Tibial nerve (tissue), 4 donors: ENCODE results near the gene KMT2B. TPM values are rescaled to one million over a fixed set of nuclear protein-coding genes. Genes with fewer than 3 reads are reported as not detected.
A peak's percentile ranks its signal among the peaks of the same experiment; 100 is the strongest.
"Not testable (repeated sequence)": the region's sequence is repeated elsewhere in the genome, so short reads cannot be mapped to it uniquely, and the experiment has no call there.

Experiments used
- DNase-seq, 2 donors: peaks; one replicate each; pipeline ENCODE4 v3.0.0-alpha.2; 2019; ENCODE audit warnings: low spot score in 2 of 2
- H3K27ac ChIP-seq, 4 donors: fragments of 200-600 bp; sonication (generic) in 3 of 4; one replicate each; pipeline ENCODE4 v1.5.1; 2017 to 2019; ENCODE audit warnings: mild to moderate bottlenecking in 1 of 4
- H3K27me3 ChIP-seq, 2 donors: fragments of 200-600 bp; sonication (generic) in 1 of 2; one replicate each; pipeline versions ENCODE4 v1.5.1 to v1.6.0; 2017 to 2019
- H3K36me3 ChIP-seq, 3 donors: fragments of 200-600 bp; sonication (generic); one replicate each; pipeline ENCODE4 v1.5.1; 2018 to 2019
- H3K4me1 ChIP-seq, 4 donors: fragments of 200-600 bp; sonication (generic) in 3 of 4; one replicate each; pipeline ENCODE4 v1.5.1; 2017 to 2019
- H3K4me3 ChIP-seq, 4 donors: fragments of 200-600 bp; sonication (generic) in 3 of 4; one replicate each; pipeline ENCODE4 v1.5.1; 2017 to 2019; ENCODE audit warnings: mild to moderate bottlenecking in 1 of 4, moderate library complexity in 1 of 4
- H3K9me3 ChIP-seq, 4 donors: fragments of 200-600 bp; sonication (generic) in 3 of 4; one replicate each; pipeline ENCODE4 v1.5.1; 2017 to 2019
- CTCF ChIP-seq, 5 experiments: fragments of 200-600 bp in 3 of 5; fragments of 450-650 bp in 2 of 5; sonication (generic) in 3 of 5; IDR thresholded peaks; one replicate each; pipeline ENCODE4 v1.5.1; 2016 to 2019; ENCODE audit warnings: antibody characterized with exemption in 5 of 5, mild to moderate bottlenecking in 3 of 5, moderate library complexity in 2 of 5
- EP300 ChIP-seq, 2 donors: sonication (generic); formaldehyde crosslinking; IDR thresholded peaks; one replicate each; pipeline ENCODE4 v1.6.1; 2017; ENCODE audit warnings: antibody characterized with exemption in 2 of 2, mild to moderate bottlenecking in 1 of 2
- POLR2A ChIP-seq, 2 donors: fragments of 450-650 bp; IDR thresholded peaks; one replicate each; pipeline ENCODE4 v1.6.1; 2017; ENCODE audit warnings: antibody characterized with exemption in 2 of 2, mild to moderate bottlenecking in 2 of 2, moderate library complexity in 2 of 2
- WGBS, 2 donors: methylation state at CpG; one replicate each; pipeline ENCODE4 v1.1.5; 2018; 5-methylcytosine and 5-hydroxymethylcytosine counted together
- total RNA-seq, 4 donors: library from RNA; depleted of rRNA; stranded (reverse); fragments of >200 nt; gene quantifications; one replicate each; pipeline ENCODE4 v1.1.0, GENCODE V29; 2016

KMT2B gene
- total RNA-seq, 4 donors from 2014 or later = 12.9 to 38.7 (median 25.5) TPM

GRCh38 chr19:35768082-35768421, 50.2 kb downstream of the KMT2B start:
- 64 to 71% methylated on average over 14 to 15 of the region's 15 CpGs for WGBS, 2 donors
- DNase-seq = no peak
- Histone ChIP-seq H3K27ac (no peak overlapping the region), H3K27me3 (no peaks in the 10 kb centered on the region), H3K9me3 (no peaks in the 10 kb centered on the region), H3K4me1 (no peaks in the 10 kb centered on the region), H3K4me3 (no peak overlapping the region), H3K36me3 (peaks cover 0 to 68% (median 0%) of the 10 kb centered on the region in 3 donors)
- TF ChIP-seq POLR2A (IDR thresholded peaks at IDR 0.05) (no peak), EP300 (IDR thresholded peaks at IDR 0.05) (no peak), CTCF (IDR thresholded peaks at IDR 0.05) (no peak)

- Histone ChIP-seq H3K36me3 (peaks cover 0 to 25% (median 0%) of the 10 kb centered on the region in 3 donors), H3K4me1 (peaks cover 0 to 26% (median 19%) of the 10 kb centered on the region in 4 donors)
- not testable (repeated sequence) for H3K4me3 ChIP-seq, H3K27ac ChIP-seq, H3K27me3 ChIP-seq, DNase-seq, H3K9me3 ChIP-seq
- WGBS, 2 donors = 92 to 95% methylated on average over 5 of the region's 5 CpGs
These were observed 54.6 kb downstream of the KMT2B start for GRCh38 chr19:35772362-35772761.

- H3K9me3 ChIP-seq = no peaks in the 10 kb centered on the region
- WGBS, 2 donors = 57 to 71% methylated on average over 9 of the region's 9 CpGs
- DNase-seq = no peak
- H3K4me3 ChIP-seq = no peak overlapping the region
- H3K36me3 ChIP-seq = peaks cover 0 to 25% (median 0%) of the 10 kb centered on the region in 3 donors
- H3K27ac ChIP-seq = no peak overlapping the region
- no peaks in the 10 kb centered on the region for H3K27me3 ChIP-seq
- TF ChIP-seq CTCF (IDR thresholded peaks at IDR 0.05) (no peak), EP300 (IDR thresholded peaks at IDR 0.05) (no peak), POLR2A (IDR thresholded peaks at IDR 0.05) (no peak)
- peaks cover 0 to 30% (median 19%) of the 10 kb centered on the region in 4 donors for H3K4me1 ChIP-seq
These were observed 55.4 kb downstream of the KMT2B start for GRCh38 chr19:35773020-35773806.

- peaks cover 0 to 25% (median 0%) of the 10 kb centered on the region in 3 donors for H3K36me3 ChIP-seq
- peaks cover 0 to 30% (median 19%) of the 10 kb centered on the region in 4 donors for H3K4me1 ChIP-seq
- H3K4me3 ChIP-seq = peak overlapping the region; percentile 15 to 98 (median 84)
- DNase-seq = no peak
- 50 to 51% methylated on average over 13 to 16 of the region's 16 CpGs for WGBS, 2 donors
- no peaks in the 10 kb centered on the region for H3K9me3 ChIP-seq
- H3K27ac ChIP-seq = no peak overlapping the region
- H3K27me3 ChIP-seq = no peaks in the 10 kb centered on the region
- no peak for TF ChIP-seq EP300 (IDR thresholded peaks at IDR 0.05)
- no peak for TF ChIP-seq CTCF (IDR thresholded peaks at IDR 0.05)
- no peak for TF ChIP-seq POLR2A (IDR thresholded peaks at IDR 0.05)
These were observed 56.7 kb downstream of the KMT2B start for GRCh38 chr19:35774274-35775045.

- TF ChIP-seq POLR2A (IDR thresholded peaks at IDR 0.05) = no peak
- no peak for TF ChIP-seq EP300 (IDR thresholded peaks at IDR 0.05)
- no peak for TF ChIP-seq CTCF (IDR thresholded peaks at IDR 0.05)
- DNase-seq = no peak
- peaks cover 0 to 26% (median 0%) of the 10 kb centered on the region in 3 donors for H3K36me3 ChIP-seq
- H3K4me1 ChIP-seq = peaks cover 0 to 30% (median 19%) of the 10 kb centered on the region in 4 donors
- H3K4me3 ChIP-seq = peak overlapping the region; percentile 15 to 98 (median 84)
- no peaks in the 10 kb centered on the region for H3K27me3 ChIP-seq
- WGBS, 2 donors = 26 to 32% methylated on average over 8 to 9 of the region's 9 CpGs
- H3K27ac ChIP-seq = no peak overlapping the region
- H3K9me3 ChIP-seq = no peaks in the 10 kb centered on the region
These were observed 57.2 kb downstream of the KMT2B start for GRCh38 chr19:35775046-35775297.
